ENCODE data around the gene RAMACL.
"Not testable (repeated sequence)": the region's sequence is repeated elsewhere in the genome, so short reads cannot be mapped to it uniquely, and the experiment has no call there.

RAMACL gene

DNA sequence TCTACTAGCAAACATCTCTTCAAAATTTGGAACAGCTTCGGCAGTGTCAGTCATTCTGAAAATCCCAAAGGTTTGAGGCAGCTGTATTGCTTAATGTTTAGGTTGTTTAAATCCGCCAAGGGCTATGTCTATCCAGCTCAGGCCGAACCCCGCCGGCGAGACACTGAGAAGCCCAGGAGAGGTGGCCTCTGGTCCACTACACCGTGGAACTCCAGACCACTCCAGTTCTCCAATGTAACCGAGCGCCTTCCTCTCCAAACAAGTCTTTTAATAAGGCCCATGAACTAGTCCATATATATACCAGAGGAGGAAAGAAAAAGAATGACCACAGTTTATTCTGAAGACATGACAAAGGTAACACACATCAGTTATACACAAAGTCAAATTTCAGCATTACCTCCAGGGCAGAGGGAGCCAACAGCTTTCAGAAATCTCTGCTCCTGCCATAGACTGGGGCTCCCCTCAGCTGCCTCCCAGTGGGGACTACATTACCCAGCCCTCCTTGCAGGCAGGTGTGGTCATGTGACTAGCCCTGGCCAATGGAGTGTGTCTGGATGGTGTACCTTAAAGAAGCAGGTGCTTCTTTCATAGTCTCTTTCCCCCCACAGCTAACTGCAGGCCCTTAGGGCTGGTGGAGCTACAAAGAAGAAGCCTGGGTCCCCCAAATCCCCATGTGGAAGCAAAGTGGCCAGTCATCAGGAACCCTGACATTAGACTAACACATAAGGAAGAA, at the start of gene RAMACL:
TSS of gene RAMACL (minus strand) at position 255 of the 733 bp plus-strand sequence. CDS start at position 54, 201 bp downstream.
- DNase-seq: no peak

DNA sequence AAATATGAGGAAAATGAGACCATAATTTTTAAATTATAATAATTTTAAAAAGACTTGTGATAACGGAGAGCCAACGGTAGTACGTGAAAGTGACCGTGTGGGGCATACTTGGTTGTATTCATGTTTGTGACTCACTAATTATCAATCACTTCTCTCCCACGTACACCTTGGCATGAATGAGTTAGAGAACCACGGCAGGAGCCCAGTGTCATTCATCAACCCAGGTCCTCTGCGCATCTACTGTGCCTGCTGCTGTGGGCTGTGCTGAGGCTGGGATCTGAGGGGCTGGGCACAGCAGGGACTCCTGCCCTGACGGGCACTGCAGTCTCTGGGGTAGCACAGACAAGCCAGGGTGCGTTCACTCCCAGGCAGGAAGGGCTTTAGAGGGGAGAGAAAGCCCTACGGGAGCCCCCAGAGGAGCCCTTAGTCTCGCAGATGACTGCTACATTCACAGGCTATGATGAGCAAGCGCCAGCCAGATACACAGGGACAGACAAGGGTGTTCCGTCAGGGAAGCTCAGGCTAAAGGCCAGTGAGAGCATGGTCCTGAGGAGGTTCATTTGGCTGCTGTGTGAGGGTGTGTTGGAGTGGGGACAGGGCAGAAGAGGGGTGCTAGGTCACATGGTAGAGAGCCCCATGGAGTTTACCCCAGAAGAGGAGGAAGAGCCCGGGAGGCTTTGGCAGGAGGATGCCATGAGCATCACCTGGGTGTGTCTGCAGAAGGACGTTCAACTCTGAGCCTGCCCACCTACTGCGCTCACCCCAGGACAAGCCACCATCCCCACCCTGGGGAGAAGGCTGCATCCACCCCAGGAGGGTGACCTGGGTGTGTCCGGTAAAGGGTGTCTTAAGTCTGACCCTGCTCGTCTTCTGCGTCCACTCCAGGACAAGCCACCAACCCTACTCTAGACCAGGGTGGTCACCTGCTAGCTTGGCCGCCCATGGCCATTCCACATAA, 48.8 kb upstream of the RAMACL start:
- DNase-seq: no peak

DNA sequence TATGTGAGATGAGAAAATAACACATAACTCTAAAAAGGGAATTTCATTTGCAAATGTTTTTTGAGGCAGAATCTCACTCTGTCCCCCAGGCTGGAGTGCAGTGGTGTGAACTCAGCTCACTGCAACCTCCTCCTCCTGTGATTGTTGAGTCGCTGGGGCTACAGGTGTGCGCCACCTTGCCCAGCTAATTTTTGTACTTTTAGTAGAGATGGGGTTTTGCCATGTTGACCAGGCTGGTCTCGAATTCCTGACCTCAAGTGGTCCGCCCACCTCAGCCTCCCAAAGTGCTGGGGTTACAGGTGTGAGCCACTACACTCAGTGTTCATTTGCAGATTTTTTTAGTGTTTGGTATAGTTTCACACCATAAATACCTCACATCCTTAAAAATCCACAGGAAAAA, 48.1 kb upstream of the RAMACL start:
- not testable (repeated sequence) for DNase-seq

DNA sequence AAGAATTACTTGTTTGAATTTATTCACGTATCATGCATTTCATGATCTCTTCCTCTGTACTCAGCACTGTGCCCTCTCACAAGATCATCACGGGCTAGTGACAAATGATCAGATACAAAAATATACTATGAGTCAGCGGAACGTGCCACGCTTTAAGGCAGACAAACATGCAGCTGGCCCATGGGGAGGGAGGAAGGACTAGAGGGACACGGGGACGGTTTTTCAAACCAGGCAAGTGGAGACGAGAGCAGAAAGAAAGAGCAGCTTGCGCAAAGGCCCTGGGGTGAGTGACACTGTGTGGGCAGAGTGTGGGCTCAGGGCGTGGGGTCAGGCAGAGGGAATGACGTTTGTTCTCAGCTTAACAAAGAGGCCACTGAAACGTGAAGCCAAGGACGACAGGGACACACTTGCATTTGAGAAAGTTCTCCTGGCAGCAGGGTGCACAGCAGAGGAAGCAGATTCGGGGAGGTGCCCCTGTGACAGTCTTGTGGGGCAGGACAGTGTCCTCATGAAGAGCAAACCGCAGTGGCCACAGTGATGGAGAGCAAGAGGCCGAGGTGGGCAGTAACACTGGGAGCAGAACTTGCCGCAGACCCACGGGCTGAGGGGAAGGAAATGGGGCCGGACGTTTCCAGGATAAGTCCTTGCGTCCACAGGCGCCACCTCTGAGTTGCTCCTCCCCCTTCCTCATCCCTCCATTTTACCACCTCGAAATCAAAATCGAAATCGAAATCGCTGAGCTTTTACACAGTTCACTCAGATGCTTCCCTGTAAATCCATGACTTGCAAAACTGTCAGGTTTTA, 47.5 kb upstream of the RAMACL start:
- no peak for DNase-seq

DNA sequence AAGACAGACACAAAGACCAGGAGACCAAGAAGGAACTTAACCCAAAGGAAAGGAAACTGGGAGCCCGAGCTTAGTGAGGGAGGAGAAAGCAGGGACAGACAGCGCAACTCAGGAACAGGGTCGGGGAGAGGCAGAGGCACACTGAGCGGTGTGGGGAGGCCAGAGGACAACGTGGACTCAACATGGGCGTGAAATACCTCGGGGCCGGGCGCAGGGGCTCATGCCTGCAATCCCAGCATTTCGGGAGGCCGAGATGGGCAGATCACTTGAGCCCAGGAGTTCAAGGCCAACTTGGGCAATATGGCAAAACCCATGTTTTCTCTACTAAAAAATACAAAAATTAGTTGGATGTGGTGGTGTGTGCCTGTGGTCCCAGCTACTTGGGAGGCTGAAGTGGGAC, 46.3 kb upstream of the RAMACL start:
- DNase-seq: no peak

DNA sequence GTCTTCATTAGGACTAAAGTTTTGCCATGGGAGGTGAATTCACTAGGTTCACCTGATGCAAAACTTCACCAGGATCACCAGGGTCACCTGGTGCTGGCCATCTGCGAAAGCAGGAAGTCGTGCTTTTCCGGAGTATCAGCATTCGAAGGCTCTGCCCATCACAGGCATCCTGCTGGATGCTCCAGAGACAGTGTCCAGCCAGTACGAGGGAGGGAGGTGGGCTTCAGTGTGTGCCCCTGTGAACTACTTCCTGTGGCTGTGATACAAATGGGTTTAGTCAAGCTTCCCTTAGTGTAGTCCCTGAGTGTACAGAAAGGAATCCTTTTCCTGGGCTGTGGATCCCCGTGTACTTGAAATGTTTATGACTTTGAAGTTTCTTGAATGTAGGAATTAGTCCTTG, 44.0 kb upstream of the RAMACL start:
- no peak for DNase-seq

DNA sequence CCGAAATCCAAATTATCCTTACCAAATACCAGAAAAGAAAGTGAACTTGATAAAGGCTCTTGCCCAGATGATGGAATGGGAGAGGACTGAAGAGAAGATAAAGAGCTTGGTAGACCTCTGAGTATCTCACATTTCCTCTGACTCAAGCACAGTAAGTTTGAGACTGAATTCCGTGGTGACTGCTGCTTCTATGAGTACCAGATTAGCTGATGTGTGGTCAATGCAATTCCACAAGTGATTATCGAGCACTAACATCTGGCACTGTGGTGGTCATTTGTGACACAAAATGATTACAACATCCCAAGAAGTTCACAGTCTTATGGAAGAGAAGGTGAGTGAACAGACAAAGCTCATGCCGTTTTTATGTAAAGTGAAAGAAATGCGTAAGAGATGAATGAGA, 43.1 kb upstream of the RAMACL start:
- DNase-seq: no peak

DNA sequence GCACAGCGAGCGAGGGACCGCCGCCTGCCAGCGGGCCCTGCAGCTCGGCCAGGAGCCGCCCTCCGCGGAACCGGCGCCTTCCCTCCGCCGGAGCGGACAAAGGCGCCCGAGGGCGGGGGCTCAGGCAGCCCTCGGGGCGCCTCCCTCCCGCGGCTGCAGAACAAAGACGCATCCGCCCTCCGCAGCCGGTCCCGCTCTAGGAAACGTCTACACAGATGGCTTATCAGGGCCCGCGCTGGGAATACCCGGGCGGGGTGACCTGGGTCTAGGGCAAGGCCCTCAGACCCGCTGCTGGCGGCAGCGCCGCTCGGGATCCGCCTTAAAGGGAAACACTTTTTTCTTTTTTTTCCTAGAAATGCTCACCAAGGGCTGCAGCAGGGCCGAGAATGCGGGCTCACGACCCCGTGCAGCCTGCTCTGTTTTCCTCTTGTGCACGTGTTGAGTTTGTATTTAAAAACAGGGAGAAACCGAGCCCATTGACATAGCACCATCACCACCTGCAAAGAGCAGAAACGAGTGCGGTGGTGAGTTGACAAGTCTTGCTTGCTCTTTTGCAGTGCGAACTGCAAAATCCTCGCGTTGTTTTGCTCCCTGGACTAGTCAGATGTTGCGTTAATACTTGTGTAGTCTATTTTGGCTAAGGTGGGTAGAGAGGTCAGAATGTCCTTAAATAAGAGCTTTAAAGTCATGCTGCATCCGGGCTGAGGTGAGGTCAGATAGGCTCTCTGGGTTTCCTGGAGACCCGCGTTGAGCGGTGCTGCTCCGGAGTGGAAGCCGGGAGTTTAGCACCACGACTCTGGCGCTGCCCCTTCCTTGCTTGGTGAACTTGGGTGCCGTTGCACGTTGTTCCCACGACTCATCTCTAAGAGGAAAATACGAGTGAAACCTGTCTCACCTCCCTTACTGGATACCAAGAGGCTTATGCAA, 41.7 kb upstream of the RAMACL start:
- DNase-seq: no peak

DNA sequence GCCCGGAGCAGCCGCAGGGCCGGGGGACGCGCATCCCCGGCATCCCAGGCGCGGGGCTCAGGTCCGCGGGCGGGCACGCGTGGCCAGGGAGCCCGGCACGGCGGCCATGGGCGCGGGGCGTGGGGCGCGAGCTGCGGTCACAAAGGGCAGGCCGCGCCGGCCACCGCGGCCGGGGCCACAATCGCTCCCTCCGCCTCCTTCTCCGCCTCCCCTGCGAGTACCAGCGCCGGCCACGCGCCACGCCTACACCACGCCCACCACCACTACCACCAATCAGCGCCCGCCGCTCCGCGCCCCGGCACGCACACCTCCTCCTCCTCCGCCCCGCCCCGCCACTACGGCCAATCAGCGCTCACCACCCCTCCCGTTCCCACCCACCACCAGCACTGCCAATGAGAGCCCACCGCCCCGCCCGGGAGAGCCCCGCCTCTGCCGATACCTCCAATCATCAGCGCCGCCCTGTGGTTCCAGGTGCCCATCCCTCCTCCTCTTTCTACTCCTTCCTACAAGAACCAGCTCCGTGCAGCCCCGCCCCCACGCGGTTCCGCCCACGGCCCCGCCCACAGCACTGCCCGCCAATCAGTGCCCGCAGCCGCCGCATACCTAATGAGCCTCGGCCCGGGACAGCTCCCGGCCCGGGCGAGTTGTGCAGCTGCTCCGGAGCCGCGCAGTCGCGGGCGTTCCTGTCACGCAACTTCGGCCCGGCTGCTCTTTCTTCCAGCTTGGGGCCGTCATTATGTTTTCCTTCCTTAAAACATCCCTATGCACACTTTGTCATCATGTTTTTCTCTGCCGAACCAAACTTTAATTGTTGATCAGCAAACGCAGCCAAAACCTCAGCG, 40.8 kb upstream of the RAMACL start, which contains the start of gene RPS6KA2:
TSS of gene RPS6KA2 (minus strand) at position 219 of the 842 bp plus-strand sequence. CDS start 232 bp downstream, outside the sequence.
- DNase-seq: peak; percentile 97

DNA sequence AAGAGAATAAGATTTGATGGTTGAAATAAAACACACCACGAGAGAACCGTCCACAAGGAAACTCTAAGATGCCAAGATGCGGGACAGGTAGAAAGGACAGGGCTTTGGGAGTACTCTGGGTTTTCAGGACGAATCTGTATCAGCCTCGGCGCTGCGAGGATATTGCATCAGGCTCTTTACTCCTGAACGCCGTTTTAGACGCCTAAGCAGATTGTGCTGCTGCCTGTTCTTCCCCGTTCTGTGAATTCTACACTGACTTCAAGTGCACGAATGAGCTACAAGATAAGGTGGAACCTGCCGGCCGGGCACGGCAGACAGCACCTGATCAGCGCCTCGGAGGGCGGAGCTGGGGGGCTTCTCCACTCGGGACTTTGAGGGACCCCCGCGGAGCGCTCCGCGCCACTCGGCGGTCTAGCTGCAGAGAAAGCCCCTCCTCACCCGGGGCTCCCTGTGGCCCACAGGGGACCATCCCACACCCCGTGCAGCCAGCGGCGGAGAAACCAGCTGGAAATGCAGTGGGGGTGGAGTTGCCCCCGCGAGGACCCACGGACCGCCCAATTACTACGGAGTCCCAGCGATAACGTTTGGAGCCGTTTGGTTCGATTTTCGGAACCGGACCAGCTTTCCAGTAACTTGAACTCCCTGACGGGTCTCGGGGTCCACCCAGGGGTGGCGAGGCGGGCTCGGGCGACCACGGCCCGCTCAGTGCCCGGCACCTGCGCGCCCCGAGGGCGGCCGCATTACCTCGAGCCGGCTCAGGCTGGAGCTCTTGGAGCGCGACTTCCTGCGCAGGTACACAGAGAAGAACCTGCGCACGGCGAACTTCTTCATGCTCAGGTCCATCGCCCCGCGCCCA, 39.9 kb upstream of the RAMACL start:
- DNase-seq: no peak

DNA sequence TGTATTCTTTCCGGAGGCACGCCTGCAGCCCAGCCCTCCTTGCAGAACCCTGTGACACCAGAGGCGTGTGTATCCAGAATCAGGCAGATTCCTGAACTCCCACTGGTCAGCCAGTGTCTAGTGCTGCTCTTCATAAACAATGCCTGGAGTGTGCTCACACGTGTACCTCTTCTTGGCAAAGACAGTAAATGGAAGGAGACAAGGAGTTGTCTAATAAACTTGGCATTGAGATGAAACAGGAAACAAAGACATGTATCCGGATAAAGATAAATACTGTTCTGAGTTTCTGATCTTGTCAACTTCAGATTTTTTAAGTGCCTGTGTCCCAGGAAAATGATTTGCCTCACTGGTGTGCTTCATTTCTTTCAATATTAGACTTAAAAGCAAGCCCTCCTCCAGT, 38.9 kb upstream of the RAMACL start:
- DNase-seq: no peak

DNA sequence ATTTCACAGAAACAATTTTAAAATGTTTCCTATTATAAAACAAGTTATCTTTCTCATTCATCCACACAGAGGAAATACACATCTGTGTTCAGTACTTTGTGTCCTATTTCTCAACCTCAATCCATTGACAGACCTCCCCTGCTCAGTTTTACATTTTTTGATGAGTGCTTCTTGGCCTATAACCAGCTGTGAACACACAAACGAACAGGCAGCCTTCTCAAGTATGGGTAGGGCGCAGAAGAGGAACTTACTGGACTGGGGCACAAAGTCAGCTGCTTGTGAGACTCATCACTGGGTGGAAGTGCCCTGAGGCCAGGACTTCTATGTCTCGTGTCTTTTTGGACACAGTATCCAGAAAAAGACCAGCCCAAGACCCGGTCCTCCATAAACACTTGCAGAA, 37.8 kb upstream of the RAMACL start:
- no peak for DNase-seq

DNA sequence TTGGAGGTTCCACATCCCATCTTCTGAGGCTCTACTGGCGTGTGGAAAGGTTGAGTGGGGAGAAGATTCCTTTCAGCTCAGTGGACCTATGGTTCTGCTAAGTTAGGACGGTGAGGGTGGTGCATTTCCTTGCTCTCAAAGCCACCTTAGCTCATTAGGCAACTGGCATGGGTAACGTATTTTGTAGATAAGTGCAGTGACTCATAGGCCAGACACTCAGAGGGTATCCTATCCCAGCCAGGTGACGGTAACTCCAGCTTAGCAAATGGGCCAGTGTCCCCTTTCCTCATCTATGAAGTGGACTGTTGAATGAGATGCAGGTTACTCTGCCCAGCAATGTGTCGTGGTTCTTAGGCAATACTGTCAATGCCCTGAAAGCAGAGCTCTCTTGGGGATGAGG, 36.8 kb upstream of the RAMACL start:
- no peak for DNase-seq

DNA sequence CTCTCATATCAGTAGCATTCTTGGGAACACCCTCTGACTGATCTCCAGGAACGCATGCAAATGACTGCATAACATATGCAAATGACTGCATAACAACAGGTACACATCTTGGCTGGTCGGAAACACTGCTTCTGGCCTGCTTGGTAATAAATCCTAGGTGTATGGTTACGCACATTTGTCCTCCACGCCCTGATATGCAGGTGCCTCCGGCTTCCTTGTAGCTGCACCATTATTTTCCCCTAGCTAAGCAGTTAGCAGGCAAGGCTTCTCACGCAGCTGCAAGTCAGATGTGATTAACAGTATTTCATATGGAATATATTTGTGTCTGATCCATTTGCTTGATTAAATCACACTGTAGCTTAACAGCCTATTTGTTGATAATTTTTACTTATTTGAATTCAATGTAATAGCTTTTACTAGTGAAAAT, 34.6 kb upstream of the RAMACL start:
- no peak for DNase-seq

DNA sequence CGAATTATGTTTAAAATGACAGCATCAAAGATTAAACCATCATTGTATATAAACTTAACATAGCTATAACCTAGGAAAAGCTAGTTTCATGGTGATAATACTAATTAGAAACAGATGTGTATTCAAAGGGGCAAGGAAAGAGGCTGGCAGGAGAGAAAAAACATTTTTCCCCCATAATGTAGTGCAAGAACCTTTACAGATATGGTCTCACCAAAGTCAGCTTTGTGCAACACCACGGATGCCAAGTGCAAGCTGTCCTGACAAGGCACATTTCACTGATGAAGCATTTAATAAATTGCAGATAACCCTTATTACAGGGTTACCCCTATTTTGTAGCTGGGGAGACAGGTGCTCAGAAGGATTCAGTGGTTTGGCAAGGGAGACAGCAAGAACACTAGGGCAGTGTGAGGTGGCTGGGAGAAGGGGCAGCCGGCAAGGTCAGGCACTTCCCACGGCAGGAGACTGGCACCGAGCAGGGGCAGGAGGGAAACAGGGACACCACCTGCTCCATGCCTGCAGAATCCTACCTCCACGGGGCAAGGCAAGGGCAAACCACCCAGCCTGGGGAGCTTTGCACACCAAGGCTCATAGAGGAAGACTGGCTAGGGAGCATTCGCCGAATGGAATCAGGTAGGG, 34.1 kb upstream of the RAMACL start:
- DNase-seq: no peak

DNA sequence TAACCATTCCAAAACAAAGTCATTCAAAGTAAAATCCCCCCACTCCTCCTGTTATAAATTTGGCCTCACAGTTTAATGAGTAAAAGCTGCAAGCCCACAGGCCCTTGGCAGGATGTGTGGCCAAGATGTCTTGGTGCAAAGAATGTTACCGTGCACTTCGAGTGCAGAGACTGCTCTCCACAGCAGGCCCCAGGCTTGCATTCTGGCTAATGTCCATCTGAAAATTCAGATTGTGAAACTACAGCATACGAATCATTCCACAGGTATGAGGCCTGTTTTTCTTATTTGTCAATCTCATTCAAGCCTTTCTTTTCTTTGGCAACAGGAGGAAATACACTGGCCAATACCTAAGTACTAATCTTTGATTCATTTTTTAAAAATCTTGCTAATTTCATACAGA, 33.4 kb upstream of the RAMACL start:
- DNase-seq: no peak

DNA sequence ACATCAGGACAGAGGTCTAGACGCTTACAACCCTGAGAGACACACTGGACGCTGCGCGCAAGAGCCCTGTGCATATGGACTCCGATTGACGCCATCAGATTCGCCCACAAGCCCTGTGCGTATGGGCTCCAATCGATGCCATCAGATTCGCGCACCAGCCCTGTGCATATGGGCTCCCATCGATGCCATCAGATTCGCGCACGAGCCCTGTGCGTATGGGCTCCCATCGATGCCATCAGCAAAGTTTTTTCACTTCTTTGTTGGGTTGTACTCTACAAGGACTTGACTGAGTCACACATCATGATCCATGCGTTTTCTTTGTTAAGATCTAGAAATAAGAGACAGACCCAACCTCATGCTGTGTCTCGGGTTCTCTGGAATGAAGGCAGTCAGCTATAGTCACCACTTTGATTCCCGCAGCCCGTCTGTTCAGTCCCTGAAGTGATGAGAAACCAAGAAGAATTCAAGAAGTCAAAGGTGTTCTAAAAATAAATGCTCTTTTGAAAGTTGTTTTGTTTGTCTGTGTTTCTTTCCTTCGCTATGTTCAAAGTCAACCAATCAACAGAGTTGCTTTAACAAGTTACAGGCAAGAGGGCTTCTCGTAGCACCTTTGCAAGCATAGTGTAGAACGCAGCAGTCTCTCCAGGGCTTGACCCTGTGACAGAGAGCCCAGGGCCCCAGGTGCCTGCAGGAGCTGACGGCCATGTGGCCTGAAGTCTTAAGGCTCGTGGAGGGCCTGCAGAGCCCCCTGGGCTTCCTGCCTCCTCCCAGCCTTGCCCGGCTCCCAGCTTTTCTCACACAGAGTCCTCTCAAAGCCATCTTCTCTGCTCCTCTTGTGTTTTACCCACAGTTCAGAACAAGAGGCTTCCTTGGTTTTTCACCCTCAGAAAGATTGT, 32.6 kb upstream of the RAMACL start:
- no peak for DNase-seq

DNA sequence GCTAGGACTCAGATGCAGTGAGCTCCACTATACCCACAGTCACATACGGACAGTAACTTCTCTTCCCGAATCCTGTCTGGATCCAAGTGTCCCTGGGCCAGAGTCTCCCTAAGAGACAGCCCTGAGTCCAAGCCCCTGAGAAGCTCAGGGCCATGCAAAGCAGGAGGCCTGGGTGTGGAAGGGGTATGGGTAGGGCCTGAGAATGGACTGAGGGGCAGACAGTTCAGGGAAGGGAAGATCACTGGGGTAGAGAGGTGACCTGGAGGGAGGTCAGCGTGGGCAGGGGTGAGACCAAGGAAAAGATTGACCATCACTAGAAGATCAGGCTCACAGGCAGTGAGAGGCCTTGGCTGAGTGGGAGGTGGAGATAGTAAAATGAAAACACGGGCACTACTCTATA, 31.8 kb upstream of the RAMACL start:
- no peak for DNase-seq

Data from T1000 (cell line).